GM23338 (cell line): Measurements from ENCODE around the gene CCN6. TPM values are rescaled to one million over a fixed set of nuclear protein-coding genes. Genes with fewer than 3 reads are reported as not detected.

ENCODE experiments used
- ATAC-seq: fragments of 200-7000 bp; cut with Tn5 transposase; 3 replicates; pipeline ENCODE4 v1.9.1; 2020
- DNase-seq: peaks from one replicate; pipeline ENCODE4 v3.0.0-alpha.2; 2015; ENCODE audit warnings: low spot score
- H2AFZ ChIP-seq: fragments of 200-600 bp; sonication (generic); 2 replicates; pipeline ENCODE4 v1.8.0; 2016; ENCODE audit warnings: antibody characterized with exemption, mild to moderate bottlenecking, moderate library complexity
- H3F3A ChIP-seq: fragments of 200-600 bp; sonication (generic); replicated peaks from 2 replicates; pipeline ENCODE4 v1.8.0; 2017; ENCODE audit warnings: antibody characterized with exemption, mixed run types, low read depth
- H3K27ac ChIP-seq: fragments of 200-600 bp; sonication (generic); 2 replicates; pipeline ENCODE4 v1.6.1; 2016; ENCODE audit warnings: low read depth
- H3K27me3 ChIP-seq: fragments of 200-600 bp; sonication (generic); 2 replicates; pipeline ENCODE4 v1.8.0; 2016; ENCODE audit warnings: mild to moderate bottlenecking, mixed run types, moderate library complexity; ENCODE audit not compliant: insufficient read depth
- H3K36me3 ChIP-seq: fragments of 200-600 bp; sonication (generic); 2 replicates; pipeline ENCODE4 v1.8.0; 2016; ENCODE audit warnings: mild to moderate bottlenecking; ENCODE audit not compliant: insufficient read depth
- H3K4me1 ChIP-seq: fragments of 200-600 bp; sonication (generic); 2 replicates; pipeline ENCODE4 v1.8.0; 2016; ENCODE audit warnings: mild to moderate bottlenecking, moderate library complexity; ENCODE audit not compliant: insufficient read depth
- H3K4me2 ChIP-seq: fragments of 200-600 bp; sonication (generic); 2 replicates; pipeline ENCODE4 v1.7.1; 2017; ENCODE audit warnings: mixed run types
- H3K4me3 ChIP-seq: fragments of 200-600 bp; sonication (generic); 2 replicates; pipeline ENCODE4 v1.6.1; 2016; ENCODE audit warnings: mixed run types
- H3K79me2 ChIP-seq: fragments of 200-600 bp; sonication (generic); replicated peaks from 2 replicates; pipeline ENCODE4 v1.8.0; 2017; ENCODE audit warnings: mild to moderate bottlenecking; ENCODE audit not compliant: insufficient read depth
- H3K9me2 ChIP-seq: fragments of 200-600 bp; sonication (generic); 2 replicates; pipeline ENCODE4 v1.8.0; 2017; ENCODE audit not compliant: insufficient read depth
- H4K20me1 ChIP-seq: fragments of 200-600 bp; sonication (generic); replicated peaks from 2 replicates; pipeline ENCODE4 v1.8.0; 2017; ENCODE audit warnings: mild to moderate bottlenecking; ENCODE audit not compliant: insufficient read depth
- H3K27ac Mint-ChIP-seq: 2 replicates; pipeline ENCODE4 v1.8.0; 2020; ENCODE audit warnings: inconsistent platforms, mild to moderate bottlenecking, moderate library complexity, mixed read lengths
- H3K27me3 Mint-ChIP-seq: 3 replicates; pipeline ENCODE4 v1.8.0; 2022; ENCODE audit warnings: low read depth, mild to moderate bottlenecking, moderate library complexity, mixed read lengths, inconsistent platforms; ENCODE audit not compliant: insufficient read depth, poor library complexity
- H3K36me3 Mint-ChIP-seq: 3 replicates; pipeline ENCODE4 v1.8.0; 2021; ENCODE audit warnings: low read depth, mild to moderate bottlenecking, inconsistent platforms, moderate library complexity, mixed read lengths
- H3K4me1 Mint-ChIP-seq: 3 replicates; pipeline ENCODE4 v1.8.0; 2020; ENCODE audit warnings: mild to moderate bottlenecking, inconsistent platforms, mixed read lengths
- H3K4me3 Mint-ChIP-seq: 3 replicates; pipeline ENCODE4 v1.8.0; 2021; ENCODE audit warnings: moderate library complexity, mild to moderate bottlenecking, inconsistent platforms, mixed read lengths
- H3K9me3 Mint-ChIP-seq: 3 replicates; pipeline ENCODE4 v1.8.0; 2020; ENCODE audit warnings: moderate library complexity, mild to moderate bottlenecking, inconsistent platforms, mixed read lengths
- CREB1 ChIP-seq: fragments of 250-450 bp; sonication (Bioruptor Pico); IDR thresholded peaks from 2 replicates; pipeline ENCODE4 v1.5.0; 2020; ENCODE audit warnings: low read depth, mild to moderate bottlenecking, moderate library complexity
- EZH2 ChIP-seq: fragments of 200-600 bp; sonication (generic); IDR thresholded peaks from one replicate; pipeline ENCODE4 v1.8.0; 2017; ENCODE audit warnings: antibody characterized with exemption, mild to moderate bottlenecking, low read depth; ENCODE audit not compliant: unreplicated experiment
- EZH2phosphoT487 ChIP-seq: fragments of 200-600 bp; sonication (generic); IDR thresholded peaks from one replicate; pipeline ENCODE4 v1.8.1; 2018; ENCODE audit warnings: antibody characterized with exemption; ENCODE audit not compliant: unreplicated experiment
- JUNB ChIP-seq: IDR thresholded peaks from one replicate; pipeline ENCODE4 v1.6.1; 2016; ENCODE audit warnings: antibody characterized with exemption; ENCODE audit not compliant: unreplicated experiment
- NANOG ChIP-seq: IDR thresholded peaks from 2 replicates; pipeline ENCODE4 v1.6.1; 2016; ENCODE audit warnings: antibody characterized with exemption, borderline replicate concordance
- POLR2AphosphoS5 ChIP-seq: IDR thresholded peaks from 2 replicates; pipeline ENCODE4 v1.6.1; 2016; ENCODE audit warnings: antibody characterized with exemption, low read depth
- REST ChIP-seq: IDR thresholded peaks from one replicate; pipeline ENCODE4 v1.6.1; 2018; ENCODE audit warnings: antibody characterized with exemption; ENCODE audit not compliant: unreplicated experiment
- STAT1 ChIP-seq: IDR thresholded peaks from one replicate; pipeline ENCODE4 v1.6.1; 2016; ENCODE audit warnings: antibody characterized with exemption; ENCODE audit not compliant: unreplicated experiment
- ZNF114 ChIP-seq: fragments of 250-450 bp; sonication (Bioruptor Pico); IDR thresholded peaks from 2 replicates; pipeline ENCODE4 v1.5.0; 2020; ENCODE audit warnings: mild to moderate bottlenecking, moderate library complexity
- ZNF331 ChIP-seq: fragments of 250-450 bp; sonication (Bioruptor Pico); IDR thresholded peaks from 2 replicates; pipeline ENCODE4 v1.5.0; 2020; ENCODE audit warnings: low read depth, mild to moderate bottlenecking, moderate library complexity
- ZNF462 ChIP-seq: fragments of 250-450 bp; sonication (Bioruptor Pico); IDR thresholded peaks from 2 replicates; pipeline ENCODE4 v1.5.0; 2020; ENCODE audit warnings: mild to moderate bottlenecking, moderate library complexity
- polyA plus RNA-seq: library from polyadenylated mRNA; unstranded; fragments of >200 nt; fragmentation: Nextera tagmentation; extraction: Ambion mirVana; gene quantifications from 2 replicates; pipeline ENCODE4 v1.2.1, GENCODE V29; 2016
- total RNA-seq: library from RNA; depleted of rRNA; stranded (reverse); fragments of >200 nt; shearing (Covaris generic); gene quantifications from 2 replicates; pipeline ENCODE4 v1.2.3, GENCODE V29; 2014
- TF ChIP-seq, protein P1 (sequence below): IDR thresholded peaks from 2 replicates; pipeline ENCODE4 v1.6.1; 2016; ENCODE audit warnings: antibody characterized with exemption
- TF ChIP-seq, protein P2 (sequence below), 2 experiments: fragments of 200-600 bp in 1 of 2; sonication (generic) in 1 of 2; conservative IDR thresholded peaks; 2 replicates each; pipeline versions ENCODE4 v1.5.1 to v1.6.1; 2016 to 2017; ENCODE audit warnings: antibody characterized with exemption in 2 of 2, low read depth in 2 of 2, mild to moderate bottlenecking in 2 of 2, moderate library complexity in 1 of 2

The CCN6 gene
- total and polyA plus RNA-seq, 2 experiments from 2014 or later, result 0.65 TPM; not detected in 1

- Mint-ChIP-seq H3K27ac (no peak overlapping the region), H3K27me3 (no peaks in the 10 kb centered on the region), H3K4me1 (0 out of 3 replicates have a peak, but pooled peaks cover 2% of the 10 kb centered on the region), H3K9me3 (no peaks in the 10 kb centered on the region), H3K36me3 (no peaks in the 10 kb centered on the region), H3K4me3 (no peak overlapping the region)
- H3K4me1 ChIP-seq, result no peaks in the 10 kb centered on the region
- no peak overlapping the region for H3K4me2 ChIP-seq
- no peaks in the 10 kb centered on the region for H3K36me3 ChIP-seq
- TF ChIP-seq, protein P1, sequence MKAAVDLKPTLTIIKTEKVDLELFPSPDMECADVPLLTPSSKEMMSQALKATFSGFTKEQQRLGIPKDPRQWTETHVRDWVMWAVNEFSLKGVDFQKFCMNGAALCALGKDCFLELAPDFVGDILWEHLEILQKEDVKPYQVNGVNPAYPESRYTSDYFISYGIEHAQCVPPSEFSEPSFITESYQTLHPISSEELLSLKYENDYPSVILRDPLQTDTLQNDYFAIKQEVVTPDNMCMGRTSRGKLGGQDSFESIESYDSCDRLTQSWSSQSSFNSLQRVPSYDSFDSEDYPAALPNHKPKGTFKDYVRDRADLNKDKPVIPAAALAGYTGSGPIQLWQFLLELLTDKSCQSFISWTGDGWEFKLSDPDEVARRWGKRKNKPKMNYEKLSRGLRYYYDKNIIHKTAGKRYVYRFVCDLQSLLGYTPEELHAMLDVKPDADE, result no peak
- no peak for TF ChIP-seq CREB1 (CRISPR knock-in tag)
- no peak for TF ChIP-seq NANOG
- TF ChIP-seq JUNB, result no peak
- no peak for TF ChIP-seq EZH2
- TF ChIP-seq ZNF114 (CRISPR knock-in tag), result no peak
- no peak for TF ChIP-seq ZNF462 (CRISPR knock-in tag)
- no peak for TF ChIP-seq EZH2phosphoT487
- no peak for TF ChIP-seq STAT1
- TF ChIP-seq REST, result no peak
- no peak for TF ChIP-seq ZNF331 (CRISPR knock-in tag)
- TF ChIP-seq, protein P2, sequence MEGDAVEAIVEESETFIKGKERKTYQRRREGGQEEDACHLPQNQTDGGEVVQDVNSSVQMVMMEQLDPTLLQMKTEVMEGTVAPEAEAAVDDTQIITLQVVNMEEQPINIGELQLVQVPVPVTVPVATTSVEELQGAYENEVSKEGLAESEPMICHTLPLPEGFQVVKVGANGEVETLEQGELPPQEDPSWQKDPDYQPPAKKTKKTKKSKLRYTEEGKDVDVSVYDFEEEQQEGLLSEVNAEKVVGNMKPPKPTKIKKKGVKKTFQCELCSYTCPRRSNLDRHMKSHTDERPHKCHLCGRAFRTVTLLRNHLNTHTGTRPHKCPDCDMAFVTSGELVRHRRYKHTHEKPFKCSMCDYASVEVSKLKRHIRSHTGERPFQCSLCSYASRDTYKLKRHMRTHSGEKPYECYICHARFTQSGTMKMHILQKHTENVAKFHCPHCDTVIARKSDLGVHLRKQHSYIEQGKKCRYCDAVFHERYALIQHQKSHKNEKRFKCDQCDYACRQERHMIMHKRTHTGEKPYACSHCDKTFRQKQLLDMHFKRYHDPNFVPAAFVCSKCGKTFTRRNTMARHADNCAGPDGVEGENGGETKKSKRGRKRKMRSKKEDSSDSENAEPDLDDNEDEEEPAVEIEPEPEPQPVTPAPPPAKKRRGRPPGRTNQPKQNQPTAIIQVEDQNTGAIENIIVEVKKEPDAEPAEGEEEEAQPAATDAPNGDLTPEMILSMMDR (conservative IDR thresholded peaks at IDR 0.05; ENCODE audit: low read depth in 2 of 2), result no peak
- no peak for TF ChIP-seq POLR2AphosphoS5
- DNase-seq, result no peak
- H3F3A ChIP-seq, result no peaks in the 10 kb centered on the region
- H2AFZ ChIP-seq, result no peak overlapping the region
- no peak overlapping the region for H3K27ac ChIP-seq
- H3K79me2 ChIP-seq, result no peaks in the 10 kb centered on the region
- H3K27me3 ChIP-seq, result no peaks in the 10 kb centered on the region
- no peaks in the 10 kb centered on the region for H4K20me1 ChIP-seq
- H3K9me2 ChIP-seq, result no peaks in the 10 kb centered on the region; the same call in 1 of the 2 replicates
- no peak for ATAC-seq
- no peak overlapping the region for H3K4me3 ChIP-seq
Measured at GRCh38 chr6:112017760-112018537, 36.0 kb upstream of the CCN6 start.
